HG03108 (cell line): ENCODE data around the gene NELFB.

Experiments used
- ATAC-seq: cut with Tn5 transposase; IDR thresholded peaks from one replicate; pipeline ENCODE4 v1.9.1; 2021; ENCODE audit warnings: moderate library complexity; ENCODE audit not compliant: unreplicated experiment

Gene NELFB

GRCh38 chr9:137301081-137301947, 46.2 kb downstream of the NELFB start:
- ATAC-seq = no peak

DNA sequence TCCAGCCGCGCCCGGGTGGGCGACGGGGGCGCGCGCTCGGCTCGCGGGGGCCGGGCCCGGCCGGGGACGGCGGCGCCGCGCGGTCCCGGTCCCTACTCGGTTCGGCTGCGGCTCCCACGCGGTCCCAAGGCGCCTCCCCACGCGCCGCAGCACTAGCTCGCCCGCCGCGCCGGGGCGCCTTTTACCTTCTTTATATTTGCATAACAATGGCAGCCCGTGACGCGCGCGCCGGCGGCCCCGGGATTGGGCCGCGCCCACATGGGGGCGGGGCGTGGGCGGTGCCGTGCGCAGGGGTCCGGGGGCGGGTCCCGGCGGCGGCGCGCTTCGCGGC, 47.0 kb downstream of the NELFB start, which contains the start of gene NRARP:
NRARP (minus strand) TSS at position 154 of the 331 bp plus-strand sequence. CDS start 343 bp downstream, outside the sequence.
- ATAC-seq = peak; percentile 65

DNA sequence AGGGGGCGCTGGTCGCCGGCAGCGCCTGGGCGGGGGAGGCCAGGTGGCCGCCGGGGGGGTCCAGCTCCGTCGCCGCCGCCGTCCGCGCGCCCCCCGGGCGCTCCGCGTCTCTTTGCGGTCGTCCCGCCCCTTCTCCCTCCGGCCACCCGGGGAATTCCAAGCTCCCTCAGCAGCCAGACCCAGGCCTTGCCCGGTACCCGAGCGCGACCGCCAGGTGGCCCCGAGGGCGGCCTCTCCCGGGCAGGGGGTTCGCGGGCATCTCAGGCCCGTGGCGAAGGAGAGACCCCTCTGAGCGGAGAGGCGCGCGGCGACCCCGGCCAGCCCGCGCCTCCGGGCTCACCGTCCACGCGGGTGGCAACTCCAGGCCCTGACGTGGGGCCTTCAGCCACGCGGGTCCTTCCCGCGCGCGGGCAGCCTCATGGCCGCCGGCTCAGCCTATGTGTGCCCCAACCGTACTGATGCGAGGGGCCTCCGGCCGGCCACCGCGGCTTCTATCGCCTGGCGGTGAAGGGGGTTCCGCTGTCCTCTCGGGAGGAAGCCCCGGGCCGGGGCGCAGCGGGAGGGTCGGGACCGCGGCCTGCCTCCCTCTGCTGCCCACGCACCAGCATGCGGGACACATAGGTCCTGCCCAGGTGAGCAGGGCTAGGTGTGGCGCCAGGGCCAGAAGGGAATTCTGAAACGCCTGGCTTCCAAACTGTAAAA, 47.5 kb downstream of the NELFB start:
- peak; percentile 41 for ATAC-seq

- no peak for ATAC-seq
Measured at GRCh38 chr9:137303151-137303892, 48.2 kb downstream of the NELFB start.

GRCh38 chr9:137303893-137304382, 48.8 kb downstream of the NELFB start:
- no peak for ATAC-seq

- ATAC-seq = no peak
Measured at GRCh38 chr9:137304383-137305059, 49.4 kb downstream of the NELFB start.

- ATAC-seq = no peak
Measured at GRCh38 chr9:137305060-137305797, 50.1 kb downstream of the NELFB start.

- no peak for ATAC-seq
Measured at GRCh38 chr9:137305798-137306065, 50.6 kb downstream of the NELFB start.

- no peak for ATAC-seq
Measured at GRCh38 chr9:137306066-137306849, 51.1 kb downstream of the NELFB start.

GRCh38 chr9:137306850-137307254, 51.7 kb downstream of the NELFB start:
- no peak for ATAC-seq

GRCh38 chr9:137307255-137308056, 52.3 kb downstream of the NELFB start:
- no peak for ATAC-seq

DNA sequence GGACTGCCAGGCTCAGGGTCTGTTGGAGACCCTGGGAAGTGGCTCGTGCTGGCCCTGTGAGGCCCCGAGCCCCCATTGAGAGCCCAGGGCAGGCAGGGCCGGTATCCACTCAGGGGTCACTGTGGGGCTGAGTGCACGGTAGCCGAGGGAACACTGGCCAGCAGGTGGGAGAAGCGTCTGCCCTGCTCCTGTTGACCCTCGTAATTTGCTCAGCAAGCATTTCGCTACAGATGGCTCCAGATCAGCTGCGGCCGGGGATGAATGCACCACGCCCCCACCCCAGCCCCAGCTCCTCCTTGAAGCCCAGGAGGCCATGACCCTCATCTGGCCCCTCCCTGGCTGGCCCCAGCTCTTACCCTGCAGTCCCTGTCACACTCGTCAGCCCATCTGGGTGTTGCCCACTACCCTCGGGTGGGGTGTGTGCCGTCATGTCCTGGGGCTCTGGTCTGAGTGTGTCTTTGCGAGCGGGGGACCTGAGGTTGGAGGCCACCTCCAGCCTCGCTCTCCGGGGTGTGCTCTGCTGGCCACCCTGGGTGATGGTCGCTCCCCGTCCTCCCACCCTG, 53.0 kb downstream of the NELFB start:
- ATAC-seq = no peak

DNA sequence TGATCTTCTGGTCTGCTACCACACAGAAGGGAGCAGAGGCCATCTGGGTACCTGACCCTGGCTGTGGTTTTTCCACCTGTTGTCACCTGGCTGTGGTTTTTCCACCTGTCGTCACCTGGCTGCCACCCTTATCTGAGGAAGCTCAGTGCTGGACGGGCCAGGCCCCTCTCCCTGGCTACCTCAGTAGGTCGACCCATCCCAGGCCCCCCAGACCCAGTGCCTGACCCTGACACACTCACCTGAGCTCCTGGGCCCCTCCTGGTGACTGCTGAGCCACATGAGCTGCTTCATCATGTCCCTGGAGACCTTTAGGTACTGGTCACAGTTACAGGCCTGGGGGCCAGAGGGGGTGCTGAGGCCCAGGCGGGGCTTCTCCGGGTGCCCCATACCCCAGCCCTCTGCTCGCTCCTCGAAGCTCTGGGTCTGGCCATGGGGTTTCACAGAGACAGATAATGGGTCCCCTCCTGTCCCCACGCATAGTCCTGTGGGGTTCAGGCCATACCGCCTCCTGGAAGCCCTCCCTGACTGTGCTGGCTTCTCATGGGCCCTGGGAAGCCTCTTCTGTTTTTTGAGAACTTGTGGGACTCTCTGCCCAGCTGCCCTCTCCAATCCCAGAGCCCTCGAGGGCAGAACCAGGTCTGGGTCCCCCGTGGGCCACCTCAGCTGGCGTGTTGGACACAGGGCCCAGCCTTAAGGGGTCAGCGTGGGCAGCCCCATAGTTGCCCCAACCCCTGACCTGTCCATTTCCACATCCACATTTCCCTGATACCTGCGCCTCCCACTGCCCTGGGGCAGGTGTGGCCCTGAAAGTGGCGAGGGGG, 54.5 kb downstream of the NELFB start:
- no peak for ATAC-seq

GRCh38 chr9:137310189-137311052, 55.3 kb downstream of the NELFB start:
- ATAC-seq = no peak

DNA sequence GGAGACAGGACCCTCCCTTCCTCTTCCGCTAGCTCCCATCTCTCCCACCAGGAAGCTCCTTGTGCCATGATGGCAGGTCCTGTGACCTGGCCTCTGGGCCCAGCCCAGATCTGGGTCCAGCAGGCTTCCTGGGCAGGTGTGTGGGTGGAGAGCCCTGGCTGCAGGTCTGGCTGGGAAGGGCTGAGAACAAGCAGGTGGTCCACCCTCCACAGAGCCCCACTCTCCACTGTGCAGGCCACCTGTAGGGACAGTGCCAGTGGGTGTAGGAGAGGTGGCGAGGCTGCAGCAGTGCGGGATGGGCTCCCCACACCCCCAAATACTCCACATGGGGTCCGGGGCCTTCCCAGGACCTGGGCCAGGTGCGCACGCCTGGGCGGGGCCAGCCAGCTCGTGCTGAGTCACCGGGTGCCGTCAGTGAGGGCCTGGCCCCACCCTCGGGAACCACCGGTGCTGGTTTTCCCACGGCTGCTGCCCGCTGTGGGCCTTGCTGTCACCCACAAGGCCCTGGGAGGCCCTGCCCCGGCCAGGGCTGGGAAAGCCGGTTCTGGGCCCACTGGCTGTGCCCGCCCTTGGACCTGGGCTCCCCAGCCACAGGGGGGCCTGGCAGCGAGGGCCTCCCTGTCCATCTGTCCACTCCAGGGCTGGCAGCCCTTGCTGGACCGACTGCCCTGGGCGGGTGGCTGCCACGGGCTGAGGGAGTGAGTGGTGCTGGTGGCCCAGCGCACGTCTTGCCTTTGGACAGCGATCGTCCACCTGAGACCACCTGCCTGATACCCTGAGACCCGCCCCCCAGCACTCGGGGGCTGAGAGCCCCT, 56.3 kb downstream of the NELFB start:
- no peak for ATAC-seq
